Activated CD8-positive, alpha-beta memory T cell treated with anti-CD3 and anti-CD28 coated beads, Interleukin-2, amount 50 U/mL, for 4 hours (primary cell): ENCODE measurements around the gene INPP4A.
A peak's percentile ranks its signal among the peaks of the same experiment; 100 is the strongest.

Experiments
- DNase-seq: peaks from one replicate; pipeline ENCODE4 v3.0.0-alpha.2; 2020

INPP4A gene

GRCh38 chr2:98500561-98500960, 55.9 kb downstream of the INPP4A start:
- DNase-seq = no peak

GRCh38 chr2:98501223-98501622, 56.6 kb downstream of the INPP4A start:
- no peak for DNase-seq

GRCh38 chr2:98501876-98502275, 57.2 kb downstream of the INPP4A start:
- no peak for DNase-seq

- no peak for DNase-seq
Measured at GRCh38 chr2:98502556-98503335, 58.1 kb downstream of the INPP4A start.

GRCh38 chr2:98503481-98504105, 58.9 kb downstream of the INPP4A start:
- DNase-seq = no peak

GRCh38 chr2:98504381-98505109, 59.9 kb downstream of the INPP4A start:
- DNase-seq = no peak

- DNase-seq = peak; percentile 37
Measured at GRCh38 chr2:98505311-98505808, 60.7 kb downstream of the INPP4A start.

- no peak for DNase-seq
Measured at GRCh38 chr2:98505971-98506664, 61.5 kb downstream of the INPP4A start.

- DNase-seq = no peak
Measured at GRCh38 chr2:98506881-98507280, 62.2 kb downstream of the INPP4A start.

- DNase-seq = no peak
Measured at GRCh38 chr2:98507461-98507860, 62.8 kb downstream of the INPP4A start.

GRCh38 chr2:98507891-98508708, 63.4 kb downstream of the INPP4A start:
- DNase-seq = no peak

- DNase-seq = peak; percentile 57
Measured at GRCh38 chr2:98508709-98509066, 64.0 kb downstream of the INPP4A start.

GRCh38 chr2:98509542-98510321, 65.1 kb downstream of the INPP4A start:
- DNase-seq = no peak

- no peak for DNase-seq
Measured at GRCh38 chr2:98510322-98510662, 65.6 kb downstream of the INPP4A start.

- DNase-seq = no peak
Measured at GRCh38 chr2:98511981-98512380, 67.3 kb downstream of the INPP4A start.

GRCh38 chr2:98512699-98513098, 68.0 kb downstream of the INPP4A start:
- DNase-seq = no peak

- no peak for DNase-seq
Measured at GRCh38 chr2:98514096-98514639, 69.5 kb downstream of the INPP4A start.

- DNase-seq = no peak
Measured at GRCh38 chr2:98514879-98515249, 70.2 kb downstream of the INPP4A start.

GRCh38 chr2:98515250-98515991, 70.8 kb downstream of the INPP4A start:
- DNase-seq = no peak

GRCh38 chr2:98516571-98516970, 71.9 kb downstream of the INPP4A start:
- DNase-seq = no peak

GRCh38 chr2:98517636-98518035, 73.0 kb downstream of the INPP4A start:
- DNase-seq = no peak
